C4-2B (cell line): ENCODE results near the gene TBC1D4.

ENCODE experiments used
- ZFX ChIP-seq: fragments of 450-650 bp; IDR thresholded peaks from 2 replicates; pipeline ENCODE4 v1.6.1; 2017
- TF ChIP-seq, protein P1 (sequence below): fragments of 450-650 bp; conservative IDR thresholded peaks from 2 replicates; pipeline ENCODE4 v1.5.1; 2017; ENCODE audit warnings: mild to moderate bottlenecking

DNA sequence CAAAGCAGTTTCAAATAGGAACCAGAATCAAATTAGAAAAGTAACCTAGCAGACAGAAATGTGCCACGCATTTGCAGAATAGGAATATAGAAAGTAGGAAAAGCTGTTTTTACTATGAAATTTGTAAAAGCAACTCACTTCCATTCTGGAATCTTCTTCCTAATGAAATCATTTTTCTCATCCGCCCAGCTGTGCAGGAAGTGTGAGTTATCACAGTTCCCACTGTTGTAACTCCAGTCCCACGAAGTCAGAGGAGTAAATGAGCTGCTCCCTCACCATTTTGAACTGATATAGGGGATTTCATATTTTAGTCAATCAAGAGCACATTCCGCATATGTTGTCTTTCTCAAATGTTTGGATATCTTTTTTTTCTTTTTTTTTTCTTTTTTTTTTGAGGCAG lies 230.8 kb downstream of the TBC1D4 start:
- TF ChIP-seq, protein P1, sequence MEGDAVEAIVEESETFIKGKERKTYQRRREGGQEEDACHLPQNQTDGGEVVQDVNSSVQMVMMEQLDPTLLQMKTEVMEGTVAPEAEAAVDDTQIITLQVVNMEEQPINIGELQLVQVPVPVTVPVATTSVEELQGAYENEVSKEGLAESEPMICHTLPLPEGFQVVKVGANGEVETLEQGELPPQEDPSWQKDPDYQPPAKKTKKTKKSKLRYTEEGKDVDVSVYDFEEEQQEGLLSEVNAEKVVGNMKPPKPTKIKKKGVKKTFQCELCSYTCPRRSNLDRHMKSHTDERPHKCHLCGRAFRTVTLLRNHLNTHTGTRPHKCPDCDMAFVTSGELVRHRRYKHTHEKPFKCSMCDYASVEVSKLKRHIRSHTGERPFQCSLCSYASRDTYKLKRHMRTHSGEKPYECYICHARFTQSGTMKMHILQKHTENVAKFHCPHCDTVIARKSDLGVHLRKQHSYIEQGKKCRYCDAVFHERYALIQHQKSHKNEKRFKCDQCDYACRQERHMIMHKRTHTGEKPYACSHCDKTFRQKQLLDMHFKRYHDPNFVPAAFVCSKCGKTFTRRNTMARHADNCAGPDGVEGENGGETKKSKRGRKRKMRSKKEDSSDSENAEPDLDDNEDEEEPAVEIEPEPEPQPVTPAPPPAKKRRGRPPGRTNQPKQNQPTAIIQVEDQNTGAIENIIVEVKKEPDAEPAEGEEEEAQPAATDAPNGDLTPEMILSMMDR = no peak
- TF ChIP-seq ZFX = no peak
